Mononuclear cell (primary cell): Measurements from ENCODE around the gene FUBP3. TPM values are rescaled to one million over a fixed set of nuclear protein-coding genes. Genes with fewer than 3 reads are reported as not detected.
A peak's percentile ranks its signal among the peaks of the same experiment; 100 is the strongest.

ENCODE experiments used
- H3K27me3 ChIP-seq: 2 replicates; pipeline ENCODE4 v1.6.0; 2011; ENCODE audit warnings: low read length, control low read depth; ENCODE audit not compliant: insufficient read depth
- H3K4me1 ChIP-seq: 2 replicates; pipeline ENCODE4 v1.5.1; 2011; ENCODE audit warnings: mild to moderate bottlenecking, low read length, control low read depth; ENCODE audit not compliant: insufficient read depth
- H3K4me3 ChIP-seq: 2 replicates; pipeline ENCODE4 v1.5.1; 2011; ENCODE audit warnings: mild to moderate bottlenecking, low read length, moderate library complexity
- H3K9me3 ChIP-seq: 2 replicates; pipeline ENCODE4 v1.5.1; 2011; ENCODE audit warnings: low read depth, mild to moderate bottlenecking, control low read depth, low read length
- total RNA-seq: library from RNA; depleted of rRNA; stranded (reverse); fragments of >200 nt; gene quantifications from one replicate; pipeline ENCODE4 v1.2.3, GENCODE V29; 2012

The FUBP3 gene
- total RNA-seq, 1 donor, result 20.9 TPM

DNA sequence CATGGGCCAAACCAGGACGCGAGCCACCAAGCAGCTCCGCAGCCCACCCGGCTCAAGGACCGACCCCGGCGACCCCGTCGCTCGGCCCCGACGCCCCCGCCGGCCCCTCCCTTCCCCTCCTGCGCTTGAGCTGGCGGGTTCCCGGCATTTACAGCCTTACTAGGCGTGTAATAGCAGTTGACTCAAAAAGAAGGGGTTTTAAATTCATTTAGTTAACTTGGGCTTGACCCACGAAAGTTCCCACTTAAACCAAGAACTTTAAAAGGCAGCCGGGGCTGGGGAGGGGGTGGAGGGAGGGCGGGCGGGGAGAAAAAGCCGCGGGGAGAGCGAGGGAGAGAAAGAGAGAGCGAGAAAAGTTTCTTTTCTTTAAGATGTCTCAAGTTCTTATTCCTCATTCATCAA is 85.7 kb downstream of the FUBP3 start:
- Histone ChIP-seq H3K4me1 (peaks cover 24% of the 10 kb centered on the region), H3K4me3 (no peak overlapping the region), H3K9me3 (no peaks in the 10 kb centered on the region), H3K27me3 (peaks cover 72% of the 10 kb centered on the region)

DNA sequence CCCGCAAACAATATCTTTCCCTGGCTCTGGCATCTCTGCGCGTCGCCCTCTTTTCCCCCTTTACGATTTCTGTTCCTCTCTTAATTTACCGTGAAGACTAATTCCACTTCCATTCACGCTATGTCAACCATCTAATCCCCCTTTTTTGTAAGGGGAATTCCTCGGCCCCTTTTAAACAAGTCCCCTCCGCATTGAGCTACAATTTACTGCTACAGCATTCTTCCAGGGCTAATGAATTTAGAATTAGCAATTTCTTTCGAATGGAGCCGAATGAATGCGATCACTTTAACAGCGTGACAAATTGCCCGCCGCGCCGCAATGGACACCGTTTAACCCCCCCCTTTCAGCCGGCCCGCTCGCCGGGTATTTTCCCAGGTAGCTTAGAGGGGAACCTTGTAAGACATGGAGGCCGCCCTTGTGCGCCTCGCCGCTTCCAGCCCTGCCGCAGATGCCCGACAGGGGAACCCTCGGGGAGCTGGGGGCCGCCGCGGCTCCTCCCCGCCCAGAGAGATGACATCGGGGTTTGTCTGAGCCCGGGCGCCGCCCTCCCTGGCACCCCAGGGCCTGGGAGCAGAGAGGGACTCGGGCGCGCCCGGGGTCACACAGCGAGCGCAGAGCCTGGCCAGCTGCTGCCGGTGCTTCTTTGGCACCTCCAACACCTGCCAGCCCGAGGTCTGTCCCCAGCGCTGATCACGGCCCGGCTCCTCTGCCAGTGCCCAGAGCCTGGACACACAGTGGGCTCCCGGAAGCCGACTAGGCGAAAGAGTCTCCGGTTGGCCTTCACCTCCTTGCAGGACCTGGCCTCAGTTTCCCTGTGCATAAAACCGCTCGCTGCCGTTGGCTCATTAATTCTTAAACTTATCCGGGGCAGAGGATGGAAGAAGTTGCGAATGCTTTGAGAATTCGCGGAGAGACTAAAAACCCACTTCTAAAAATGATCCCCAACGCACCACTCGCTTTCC is 86.3 kb downstream of the FUBP3 start:
- Histone ChIP-seq H3K9me3 (no peaks in the 10 kb centered on the region), H3K4me1 (peaks cover 23% of the 10 kb centered on the region), H3K4me3 (no peak overlapping the region), H3K27me3 (peaks cover 67% of the 10 kb centered on the region)

DNA sequence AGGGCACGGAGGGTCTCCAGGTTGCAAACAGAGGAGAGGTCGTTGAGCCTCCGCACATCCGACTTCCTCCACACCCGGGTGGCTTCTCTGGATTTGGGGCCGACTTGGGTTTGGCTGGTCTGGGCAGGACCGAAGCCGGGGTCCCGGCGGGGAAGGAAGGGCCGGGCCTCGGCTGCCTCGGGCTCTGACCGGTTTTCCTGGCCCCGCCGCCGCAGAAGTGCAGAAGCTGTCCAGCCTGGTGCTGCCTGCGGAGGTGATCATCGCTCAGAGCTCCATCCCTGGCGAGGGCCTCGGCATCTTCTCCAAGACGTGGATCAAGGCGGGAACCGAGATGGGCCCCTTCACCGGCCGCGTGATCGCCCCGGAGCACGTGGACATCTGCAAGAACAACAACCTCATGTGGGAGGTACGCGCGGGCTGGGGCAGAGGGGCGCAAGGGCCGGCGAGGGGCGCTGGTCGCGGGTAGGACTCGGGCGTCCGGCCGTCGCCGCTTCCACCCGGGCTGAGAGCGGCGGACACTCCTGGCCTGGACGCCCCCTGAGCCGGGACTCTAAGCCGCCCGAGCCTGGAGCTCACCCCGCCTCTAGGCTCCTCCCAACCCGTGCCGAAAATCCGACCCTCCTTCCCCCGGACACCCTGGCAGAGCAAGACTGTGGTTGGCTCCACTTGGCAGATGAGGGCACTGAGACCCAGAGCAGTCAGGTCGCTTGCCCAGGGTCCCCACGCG is 87.2 kb downstream of the FUBP3 start:
- peaks cover 61% of the 10 kb centered on the region for H3K27me3 ChIP-seq
- H3K9me3 ChIP-seq, result no peaks in the 10 kb centered on the region
- H3K4me1 ChIP-seq, result peaks cover 16% of the 10 kb centered on the region
- no peak overlapping the region for H3K4me3 ChIP-seq

DNA sequence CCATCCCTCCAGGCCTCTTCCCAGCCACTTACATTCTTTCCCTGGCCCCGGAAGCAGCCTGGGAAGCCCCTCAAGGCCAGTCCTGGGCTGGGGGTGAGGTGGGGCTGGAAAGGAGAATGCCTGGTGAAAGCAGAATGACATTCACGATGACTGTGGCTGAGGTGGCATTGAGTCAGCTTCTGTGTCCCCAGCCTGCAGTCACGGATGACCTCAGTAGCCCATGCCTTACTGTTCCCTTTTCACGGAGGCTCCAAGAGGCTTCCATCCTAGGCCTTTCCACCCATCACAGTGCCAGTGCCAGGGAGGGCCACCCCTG is 87.7 kb downstream of the FUBP3 start:
- no peaks in the 10 kb centered on the region for H3K9me3 ChIP-seq
- H3K4me1 ChIP-seq, result peaks cover 15% of the 10 kb centered on the region
- H3K27me3 ChIP-seq, result peaks cover 55% of the 10 kb centered on the region
- H3K4me3 ChIP-seq, result no peak overlapping the region

DNA sequence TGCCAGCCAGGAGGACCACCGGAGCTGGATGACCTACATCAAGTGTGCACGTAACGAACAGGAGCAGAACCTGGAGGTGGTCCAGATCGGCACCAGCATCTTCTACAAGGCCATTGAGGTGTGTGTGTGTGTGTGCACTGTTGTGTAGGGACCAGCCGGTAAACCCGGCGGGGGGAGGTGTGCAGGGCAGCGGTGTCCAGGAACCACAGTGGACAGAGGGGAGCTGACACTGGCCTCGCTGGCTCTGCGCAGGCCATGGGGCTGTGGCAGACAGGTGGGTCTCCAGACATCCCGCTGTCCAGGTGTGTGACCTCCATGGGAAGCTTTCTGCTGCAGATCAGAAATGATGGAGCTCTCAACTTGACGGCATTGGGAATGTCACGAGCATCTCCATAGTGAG is 88.8 kb downstream of the FUBP3 start:
- Histone ChIP-seq H3K4me1 (peaks cover 9% of the 10 kb centered on the region), H3K9me3 (no peaks in the 10 kb centered on the region), H3K4me3 (no peak overlapping the region), H3K27me3 (peaks cover 44% of the 10 kb centered on the region)

DNA sequence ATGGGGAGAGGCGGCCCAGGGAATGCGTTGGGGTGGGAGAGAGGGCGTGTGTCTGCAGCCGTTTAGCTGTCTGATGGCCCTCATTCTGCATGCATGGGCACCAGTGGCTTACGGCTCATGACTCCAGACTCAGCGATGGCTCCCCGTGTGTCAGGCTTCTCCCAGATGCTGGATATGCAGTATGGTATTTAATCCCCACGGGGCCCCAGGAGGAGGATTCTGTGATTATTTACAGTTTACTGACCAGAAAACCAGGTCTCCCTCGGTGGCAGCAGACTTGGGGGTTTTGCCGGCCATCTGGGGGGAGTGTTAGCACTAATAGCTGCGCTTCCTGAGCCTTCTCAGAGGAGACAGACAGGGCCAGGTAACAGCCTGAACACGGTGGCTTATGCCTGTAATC is 89.3 kb downstream of the FUBP3 start:
- Histone ChIP-seq H3K4me1 (peaks cover 4% of the 10 kb centered on the region), H3K4me3 (no peak overlapping the region), H3K27me3 (peaks cover 39% of the 10 kb centered on the region), H3K9me3 (no peaks in the 10 kb centered on the region)

DNA sequence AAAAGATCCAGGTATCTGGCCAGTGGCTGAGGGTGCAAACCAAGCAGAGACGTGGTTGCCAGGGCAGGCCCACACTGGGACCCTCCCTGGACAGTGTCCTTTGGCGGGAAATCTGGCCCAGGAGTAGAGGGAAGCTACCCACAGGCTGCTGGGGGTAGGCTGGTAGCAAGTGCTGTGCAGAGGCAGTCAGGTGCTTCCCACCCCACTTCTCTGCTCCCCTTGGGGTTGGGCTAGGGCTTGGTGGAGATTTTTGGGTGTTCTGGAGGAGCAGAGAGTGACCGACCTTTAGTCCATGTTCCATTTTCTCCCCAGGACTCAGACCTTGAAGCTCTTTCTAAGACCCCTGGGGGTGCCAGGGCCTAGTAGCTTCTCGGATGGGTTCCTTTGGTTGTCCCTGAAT is 90.6 kb downstream of the FUBP3 start:
- no peaks in the 10 kb centered on the region for H3K9me3 ChIP-seq
- peaks cover 31% of the 10 kb centered on the region for H3K27me3 ChIP-seq
- no peak overlapping the region for H3K4me3 ChIP-seq
- H3K4me1 ChIP-seq, result no peaks in the 10 kb centered on the region

DNA sequence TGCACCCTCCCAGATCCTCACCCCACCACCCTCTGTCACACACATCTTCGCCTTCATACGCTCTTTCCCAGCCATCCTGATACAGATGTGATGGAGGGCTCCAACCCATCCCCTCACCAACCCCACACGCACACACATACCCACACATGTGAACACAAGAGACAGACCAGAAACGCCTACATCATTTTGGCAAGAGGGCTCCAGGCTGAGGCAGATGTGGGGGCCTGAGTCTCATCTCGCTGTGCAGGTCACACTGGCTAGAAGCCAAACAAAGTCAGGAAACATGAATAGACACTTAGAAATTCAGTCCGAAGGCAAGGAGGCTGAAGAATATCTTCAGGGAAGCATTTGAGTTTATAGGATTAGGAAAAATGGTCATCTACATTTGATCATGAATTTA is 91.3 kb downstream of the FUBP3 start:
- H3K27me3 ChIP-seq, result peaks cover 27% of the 10 kb centered on the region
- no peak overlapping the region for H3K4me3 ChIP-seq
- H3K9me3 ChIP-seq, result no peaks in the 10 kb centered on the region
- H3K4me1 ChIP-seq, result no peaks in the 10 kb centered on the region

DNA sequence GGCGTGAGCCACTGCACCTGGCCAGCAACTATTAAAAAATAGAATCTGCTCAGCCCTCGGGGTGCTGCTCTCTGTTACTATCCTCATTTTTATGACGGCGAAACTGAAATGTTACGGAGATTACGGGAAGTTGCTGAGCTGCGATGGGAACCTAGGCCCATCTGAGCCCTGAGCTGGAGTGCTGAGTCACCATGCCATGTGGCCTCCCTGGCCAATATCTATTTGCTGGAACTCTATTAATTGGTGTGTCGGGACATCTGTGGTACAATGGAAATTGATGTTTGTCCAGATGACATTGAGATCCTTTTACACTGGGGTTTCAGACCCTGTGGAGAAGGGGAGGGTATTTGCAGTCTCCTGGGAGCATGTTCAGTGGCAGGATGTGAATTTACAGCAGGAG is 93.1 kb downstream of the FUBP3 start:
- Histone ChIP-seq H3K27me3 (peaks cover 10% of the 10 kb centered on the region), H3K9me3 (no peaks in the 10 kb centered on the region), H3K4me1 (no peaks in the 10 kb centered on the region), H3K4me3 (no peak overlapping the region)

DNA sequence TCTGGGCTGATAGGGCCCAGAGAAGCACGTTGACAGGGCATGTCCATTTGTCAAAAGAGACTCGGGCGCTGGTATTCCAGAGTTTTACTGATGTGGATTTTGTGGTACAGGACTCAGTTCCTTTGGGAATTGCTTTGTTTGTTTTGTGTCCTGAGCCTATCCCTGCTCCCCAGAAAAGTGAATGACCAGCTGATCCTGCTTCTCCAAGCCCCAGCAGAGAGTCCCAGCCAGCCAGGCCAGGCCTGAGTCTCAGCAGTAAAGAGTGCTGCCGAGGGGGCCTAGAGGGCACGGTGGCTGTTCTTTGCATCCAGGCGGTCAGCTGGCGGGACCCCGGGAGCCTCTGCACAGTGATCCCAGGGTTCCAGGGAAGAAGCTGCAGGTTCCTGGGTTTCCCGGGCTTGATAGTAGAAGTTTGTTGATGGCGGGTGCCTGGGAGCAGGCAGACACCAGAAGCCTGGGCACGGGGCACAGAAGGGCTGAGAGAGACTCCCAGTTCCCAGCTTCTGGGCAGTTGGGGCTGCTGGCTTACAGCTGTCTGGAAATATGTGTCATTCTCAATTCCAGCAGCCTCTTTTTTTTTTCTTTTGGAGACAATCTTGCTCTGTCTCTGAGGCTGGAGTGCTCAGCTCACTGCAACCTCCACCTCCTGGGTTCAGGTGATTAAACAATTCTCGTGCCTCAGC is 93.7 kb downstream of the FUBP3 start:
- Histone ChIP-seq H3K27me3 (peaks cover 5% of the 10 kb centered on the region), H3K9me3 (no peaks in the 10 kb centered on the region), H3K4me1 (no peaks in the 10 kb centered on the region), H3K4me3 (no peak overlapping the region)

DNA sequence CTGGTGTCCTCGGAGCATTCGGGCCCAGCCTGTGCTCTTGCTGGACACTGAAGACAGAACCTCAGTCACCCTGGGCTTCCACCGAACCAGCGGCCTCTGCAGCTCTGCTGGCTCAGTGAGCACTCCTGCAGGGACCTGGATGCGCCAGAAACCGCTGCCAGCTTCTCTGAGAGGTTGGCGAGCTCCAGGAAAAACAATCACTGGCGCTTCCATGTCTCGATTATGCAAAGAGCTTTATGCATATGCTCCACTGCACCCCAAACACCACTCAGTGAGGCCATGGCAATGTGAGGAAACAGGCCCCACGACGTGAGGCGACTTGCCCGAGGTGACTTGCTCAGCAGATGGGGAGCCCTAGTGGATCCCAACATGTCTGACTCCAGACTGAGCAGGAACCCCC is 96.0 kb downstream of the FUBP3 start:
- Histone ChIP-seq H3K27me3 (no peaks in the 10 kb centered on the region), H3K4me1 (no peaks in the 10 kb centered on the region), H3K9me3 (no peaks in the 10 kb centered on the region), H3K4me3 (no peak overlapping the region)

DNA sequence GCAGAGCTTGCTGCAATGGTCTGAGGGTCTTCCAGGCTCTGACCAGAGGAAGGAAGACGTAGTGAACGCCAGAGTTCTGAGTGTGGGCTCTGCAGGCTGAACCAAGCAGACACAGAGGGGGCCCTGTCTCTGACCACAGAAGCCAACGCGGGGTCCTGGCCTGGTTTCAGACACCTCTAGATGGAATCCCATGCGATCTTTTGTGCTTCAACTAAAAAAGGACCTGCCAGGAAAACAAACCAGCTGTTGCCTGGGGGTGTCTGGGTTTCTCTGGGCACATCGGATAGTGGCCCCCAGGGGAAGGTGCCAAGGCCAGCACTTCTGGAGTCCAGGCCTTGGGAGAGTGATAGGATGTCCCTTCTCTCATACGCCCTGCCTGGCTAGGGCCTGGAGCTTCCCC is 97.9 kb downstream of the FUBP3 start:
- Histone ChIP-seq H3K9me3 (no peaks in the 10 kb centered on the region), H3K4me3 (no peak overlapping the region), H3K4me1 (peaks cover 12% of the 10 kb centered on the region), H3K27me3 (peaks cover 3% of the 10 kb centered on the region)

DNA sequence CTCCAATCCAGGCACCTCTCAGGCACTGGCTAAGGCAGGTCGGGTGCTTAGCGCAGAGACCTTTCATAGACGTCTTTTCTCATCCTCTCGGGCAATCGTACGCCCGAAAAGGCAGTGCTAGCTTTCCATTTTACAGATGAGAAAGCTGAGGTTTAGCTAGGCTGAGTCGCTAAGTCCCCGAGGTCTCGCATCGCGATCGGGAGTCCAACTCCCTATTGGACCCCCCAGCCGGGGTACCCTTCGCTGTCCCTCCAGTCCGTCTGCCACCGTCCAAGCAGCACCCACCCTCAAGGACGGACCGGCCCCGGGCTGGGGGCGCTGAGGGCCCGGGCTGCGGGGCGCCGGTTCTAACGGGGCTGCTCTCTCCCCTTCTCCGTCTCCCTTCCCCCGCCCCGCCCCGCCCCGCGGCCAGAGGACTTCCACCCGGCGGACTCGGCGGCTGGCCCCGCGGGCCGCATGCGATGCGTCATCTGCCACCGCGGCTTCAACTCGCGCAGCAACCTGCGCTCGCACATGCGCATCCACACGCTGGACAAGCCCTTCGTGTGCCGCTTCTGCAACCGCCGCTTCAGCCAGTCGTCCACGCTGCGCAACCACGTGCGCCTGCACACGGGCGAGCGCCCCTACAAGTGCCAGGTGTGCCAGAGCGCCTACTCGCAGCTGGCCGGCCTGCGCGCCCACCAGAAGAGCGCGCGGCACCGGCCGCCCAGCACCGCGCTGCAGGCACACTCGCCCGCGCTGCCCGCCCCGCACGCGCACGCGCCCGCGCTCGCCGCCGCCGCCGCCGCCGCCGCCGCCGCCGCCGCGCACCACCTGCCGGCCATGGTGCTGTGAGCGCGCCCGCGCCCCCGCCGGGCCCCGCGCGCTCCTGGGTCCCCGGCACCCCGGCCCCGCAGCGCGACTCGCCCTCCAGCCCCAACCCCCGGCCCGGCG is 101.7 kb downstream of the FUBP3 start:
- Histone ChIP-seq H3K4me1 (peaks cover 15% of the 10 kb centered on the region), H3K4me3 (peak overlapping the region; percentile 41), H3K27me3 (peaks cover 7% of the 10 kb centered on the region)

DNA sequence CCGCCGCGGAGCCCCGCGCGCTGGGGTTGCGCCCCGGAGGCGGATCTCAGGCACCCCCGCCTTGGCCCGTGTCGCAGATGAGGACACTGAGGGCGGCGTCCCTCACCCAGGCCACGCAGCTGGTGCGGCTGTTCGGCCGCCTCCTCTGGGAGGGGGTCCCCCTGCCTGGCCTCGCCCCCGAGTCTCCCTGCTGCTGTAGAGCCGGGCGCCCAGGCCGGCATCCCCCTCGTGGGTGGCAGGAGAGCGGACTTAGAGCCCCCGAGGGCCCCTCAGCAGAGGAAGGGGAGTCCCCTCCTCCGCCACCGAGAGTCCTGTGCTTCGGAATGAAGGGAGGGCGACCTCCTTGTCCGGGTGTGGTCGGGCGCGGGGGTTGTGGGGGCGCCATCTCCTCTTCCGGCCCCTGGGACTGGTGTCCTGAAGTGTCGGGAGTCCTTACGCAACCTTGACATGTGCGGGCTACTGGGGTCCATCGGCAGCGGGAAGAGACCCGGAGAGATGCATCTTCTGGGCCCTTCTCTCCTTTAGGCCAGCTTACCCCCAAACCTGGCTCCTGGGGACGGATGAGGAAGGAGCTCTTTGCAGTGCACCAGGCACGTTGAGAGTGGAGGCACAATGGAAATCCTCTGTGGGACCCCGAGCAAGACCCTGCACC is 102.5 kb downstream of the FUBP3 start:
- peaks cover 15% of the 10 kb centered on the region for H3K4me1 ChIP-seq
- peak overlapping the region; percentile 41 for H3K4me3 ChIP-seq
- H3K27me3 ChIP-seq, result peaks cover 7% of the 10 kb centered on the region
- H3K9me3 ChIP-seq, result no peaks in the 10 kb centered on the region

More for the DNA sequence above, 101.7 kb downstream of the FUBP3 start:
- H3K9me3 ChIP-seq, result no peaks in the 10 kb centered on the region
